GDM1 (cell line): ENCODE measurements around the gene FAM118B.

Source experiments
- DNase-seq: peaks from one replicate; lab custom pipeline; 2025; lab: John Stamatoyannopoulos, UW

FAM118B gene

DNA sequence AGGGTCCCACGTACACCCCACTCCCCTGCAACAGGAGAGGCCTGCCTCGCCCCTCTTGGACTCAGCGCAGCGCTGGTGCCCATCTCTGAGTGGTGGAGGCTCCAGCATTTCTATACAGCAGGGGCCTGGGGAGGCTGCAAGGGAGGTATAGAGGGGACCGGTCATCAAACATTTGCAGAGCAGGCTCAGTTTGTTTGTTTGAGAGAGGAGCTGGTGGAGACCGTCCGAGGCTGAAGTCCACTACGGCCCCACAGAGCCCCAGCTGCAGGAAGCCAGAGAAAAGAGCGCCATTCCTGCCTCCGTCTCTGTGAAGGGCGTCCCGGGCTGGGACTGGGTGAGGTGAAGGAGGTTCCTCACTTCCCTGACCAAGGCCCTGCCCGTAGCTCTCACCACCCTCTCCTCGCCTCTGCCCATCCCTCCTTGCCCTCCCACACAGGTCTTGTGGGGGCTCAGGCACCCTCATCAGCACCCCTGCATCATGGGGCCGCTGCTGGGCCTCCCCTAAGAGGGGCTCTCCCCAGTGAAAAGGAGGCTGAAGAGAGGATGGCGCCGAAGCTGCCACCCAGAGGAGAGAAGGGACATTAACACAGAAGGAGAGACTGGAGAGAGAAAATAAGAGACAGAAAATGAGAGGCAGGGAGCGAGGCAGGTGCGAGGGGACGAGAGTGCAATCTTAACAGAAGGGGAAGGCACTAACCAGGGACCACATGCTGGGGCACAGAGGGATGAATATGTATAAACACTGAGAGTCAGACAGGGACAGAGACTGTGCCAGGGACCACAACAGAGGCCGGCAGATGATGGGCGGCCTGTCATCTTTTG is 24.7 kb upstream of the FAM118B start:
- no peak for DNase-seq

DNA sequence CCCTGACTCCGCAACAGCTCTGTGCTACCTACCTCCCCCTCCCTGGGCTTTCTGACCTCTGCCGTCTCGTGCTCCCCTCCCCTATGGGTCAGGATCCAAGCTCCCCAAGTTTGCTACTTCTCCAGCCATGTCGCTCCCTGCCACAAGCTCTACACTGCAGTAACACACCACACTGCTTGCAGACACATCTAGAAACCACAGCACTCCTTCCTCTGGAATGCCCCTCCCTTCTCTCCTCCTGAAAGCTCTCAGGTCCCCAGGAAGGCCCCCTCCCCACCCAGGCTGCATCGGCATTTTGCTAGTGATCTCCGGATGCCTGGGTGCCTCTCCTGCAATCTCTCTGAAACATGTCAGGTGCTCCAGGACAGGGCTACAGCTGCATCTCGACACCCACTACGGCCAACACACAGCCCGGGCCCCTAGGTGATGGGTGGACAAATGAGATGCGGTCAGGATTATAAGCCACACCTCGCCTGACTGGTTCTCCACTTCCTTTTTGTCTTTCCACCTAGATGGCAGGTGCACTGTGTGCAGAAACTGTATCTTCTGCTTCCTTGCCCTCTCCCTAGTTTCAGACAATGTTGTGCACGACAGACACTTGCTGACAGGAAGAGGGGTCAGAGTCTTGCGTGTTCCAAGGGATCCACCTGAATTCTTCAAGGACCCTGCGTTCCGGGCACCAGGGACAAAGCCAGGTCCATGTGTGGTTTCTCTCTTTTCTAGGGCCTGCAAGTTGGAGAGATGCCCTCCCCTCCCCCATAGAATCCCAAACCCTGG is 23.1 kb upstream of the FAM118B start:
- no peak for DNase-seq

DNA sequence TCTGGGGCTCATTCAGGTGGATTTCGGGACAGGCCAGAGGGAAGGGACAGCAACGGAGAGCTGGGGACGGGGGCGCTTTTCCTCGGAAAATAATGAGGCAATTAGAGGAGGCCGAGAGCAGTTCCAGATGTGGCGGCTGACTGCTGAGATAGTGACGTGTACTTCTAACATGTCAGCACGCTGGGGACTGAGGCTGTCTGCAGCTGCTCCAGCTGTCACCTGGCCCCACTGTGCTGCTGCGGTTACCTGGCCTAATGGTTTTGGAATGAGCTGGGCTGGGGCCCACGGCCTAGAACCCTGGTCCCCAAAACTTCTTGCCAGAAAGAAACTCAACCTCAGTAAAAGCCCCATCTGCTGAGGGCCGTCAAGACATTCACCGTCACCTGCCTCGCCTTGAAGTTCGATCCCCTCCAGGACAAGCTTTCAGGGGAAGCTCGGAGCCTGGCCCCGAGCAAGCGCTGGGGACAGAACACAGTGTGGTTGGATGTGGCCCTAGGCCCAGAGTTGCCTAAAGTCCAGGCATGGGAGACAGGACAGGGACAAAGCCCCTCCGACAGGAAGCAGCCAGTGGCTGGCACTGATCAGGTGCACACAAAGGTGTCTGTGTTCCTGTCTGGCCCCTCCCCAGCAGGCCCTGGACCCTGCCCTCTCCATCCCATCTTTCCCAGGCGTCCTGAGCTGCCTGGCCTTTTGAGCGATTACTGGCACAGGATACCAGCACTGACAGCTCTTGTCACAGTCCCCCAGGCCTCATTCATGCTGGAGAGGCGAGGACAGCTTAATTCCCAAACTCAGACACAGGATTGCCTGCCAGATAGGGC is 22.3 kb upstream of the FAM118B start:
- DNase-seq: no peak

DNA sequence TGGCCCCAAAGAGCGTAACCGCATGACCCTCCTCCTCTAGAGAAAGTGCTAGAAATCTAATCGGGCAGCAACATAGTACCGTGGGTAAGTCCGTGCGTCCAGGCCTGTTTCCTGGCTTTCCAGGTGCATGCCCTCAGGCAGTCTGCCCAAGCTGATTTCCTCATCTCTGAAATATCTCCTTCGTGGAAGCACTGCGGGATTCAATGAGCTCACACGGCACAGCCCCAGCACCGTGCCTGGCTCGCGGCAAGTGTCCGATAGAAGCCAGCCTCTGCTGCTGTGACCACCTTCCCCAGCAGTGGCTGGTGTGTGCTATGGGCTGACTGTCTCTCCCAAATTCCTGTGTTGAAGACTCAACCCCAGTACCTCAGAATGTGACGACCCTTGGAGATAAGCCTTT is 20.8 kb upstream of the FAM118B start:
- no peak for DNase-seq

DNA sequence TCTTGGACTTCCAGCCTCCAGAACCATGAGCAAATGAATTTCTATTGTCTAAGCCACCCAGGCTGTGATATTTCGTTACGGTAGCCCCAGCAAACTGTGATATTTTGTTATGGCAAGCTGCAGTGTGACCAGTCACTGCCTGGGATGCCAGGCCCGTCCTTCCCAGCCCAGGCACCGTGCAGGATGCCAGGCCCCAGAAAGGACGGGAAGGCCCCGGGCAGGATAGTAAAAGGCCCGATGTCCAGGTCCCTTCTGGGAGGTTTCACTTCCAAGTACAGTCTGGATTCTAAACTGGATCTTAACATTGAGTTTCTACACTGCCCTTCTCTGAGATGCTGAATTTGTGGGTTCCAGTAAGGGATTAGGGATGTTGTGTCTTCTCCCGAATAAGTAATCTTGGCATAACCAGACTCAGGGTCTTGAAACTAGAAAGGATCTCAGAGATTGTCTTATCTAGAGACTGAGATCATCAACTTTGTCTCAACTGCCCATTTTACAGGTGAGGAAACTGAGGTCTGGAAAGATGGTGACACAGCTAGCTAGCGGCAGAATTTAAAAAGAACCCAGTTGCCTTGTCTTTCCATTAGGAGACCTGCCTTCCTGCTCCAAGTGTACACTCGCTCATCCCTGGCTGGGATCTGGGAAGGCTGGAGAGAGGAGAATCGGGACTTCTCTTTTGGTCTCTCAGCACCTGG is 20.1 kb upstream of the FAM118B start:
- no peak for DNase-seq

DNA sequence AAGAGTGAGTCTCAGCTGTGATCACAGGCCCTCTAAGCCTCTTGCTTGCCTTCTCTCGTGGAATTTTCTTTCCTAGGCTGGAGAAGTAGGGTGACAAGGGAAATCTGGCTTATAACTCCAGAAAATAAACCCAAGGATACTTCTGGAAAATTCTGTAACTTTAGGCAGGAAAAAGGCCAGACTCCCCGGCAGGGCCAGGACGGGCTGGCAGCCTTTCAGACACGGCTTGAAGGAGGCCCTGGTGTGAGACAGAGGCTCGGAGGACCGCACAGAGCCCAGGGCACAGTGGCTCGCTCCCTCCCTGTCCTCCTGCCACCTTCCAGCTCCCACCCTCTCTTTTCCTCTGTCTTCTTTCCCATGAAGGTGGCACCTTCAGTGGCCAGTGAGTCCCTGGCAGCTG is 19.2 kb upstream of the FAM118B start:
- no peak for DNase-seq

DNA sequence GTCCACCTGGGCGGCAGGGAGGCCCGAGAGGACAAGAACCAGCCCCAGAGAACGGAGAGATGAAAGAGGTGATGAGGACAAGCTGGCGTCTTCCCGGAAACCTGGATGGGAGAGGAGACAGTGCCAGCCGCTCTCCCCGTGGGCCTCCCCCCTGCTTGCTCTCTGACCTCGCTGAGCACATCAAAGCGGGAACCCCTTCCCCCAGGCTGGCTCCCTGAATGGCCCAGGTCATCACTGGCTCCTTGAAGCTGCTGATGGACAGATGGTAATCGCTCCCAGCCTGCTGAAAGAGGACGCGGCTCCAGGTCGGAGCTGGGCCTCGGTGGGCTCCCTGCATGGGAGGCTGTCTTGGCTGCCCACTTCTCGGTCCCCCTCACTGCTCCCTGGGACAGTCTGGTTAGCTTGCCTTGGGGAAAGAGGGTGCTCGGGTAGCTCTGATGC is 18.5 kb upstream of the FAM118B start:
- no peak for DNase-seq

DNA sequence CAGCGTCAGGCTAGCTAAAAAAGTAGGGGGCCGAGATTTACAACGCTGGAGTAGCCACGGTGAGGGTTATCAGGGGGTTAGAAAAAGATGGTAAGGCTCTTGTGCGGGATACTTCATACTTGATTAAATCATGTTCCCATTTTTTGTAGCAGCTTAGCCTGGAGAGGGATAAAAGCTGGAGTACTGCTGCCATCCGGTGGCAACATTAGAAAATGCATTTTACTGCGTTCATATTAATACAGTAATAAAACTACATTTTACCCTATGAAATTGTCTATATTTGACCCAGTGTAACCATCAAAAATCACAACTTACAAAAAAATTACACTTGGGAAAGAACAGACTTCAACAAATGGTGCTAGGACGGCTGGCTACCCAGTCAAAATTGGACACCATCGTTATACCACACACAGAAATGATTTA is 17.4 kb upstream of the FAM118B start:
- DNase-seq: no peak

DNA sequence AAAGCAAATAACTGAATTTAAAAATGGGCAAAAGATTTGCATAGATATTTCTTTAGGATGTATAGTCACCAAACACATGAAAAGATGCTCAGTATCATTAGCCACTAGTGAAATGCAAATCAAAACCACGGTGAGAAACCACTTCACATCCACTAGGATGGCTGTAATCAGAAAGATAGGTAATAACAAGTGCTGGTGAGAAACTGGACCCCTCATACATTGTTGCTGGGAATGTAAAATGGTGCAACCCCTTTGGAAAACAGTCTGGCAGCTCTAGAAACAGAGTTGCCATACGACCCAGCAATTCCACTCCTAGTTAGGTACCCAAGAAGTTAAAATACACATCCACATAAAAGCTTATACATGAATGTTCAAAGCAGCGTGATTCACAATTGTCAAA is 16.5 kb upstream of the FAM118B start:
- DNase-seq: no peak

DNA sequence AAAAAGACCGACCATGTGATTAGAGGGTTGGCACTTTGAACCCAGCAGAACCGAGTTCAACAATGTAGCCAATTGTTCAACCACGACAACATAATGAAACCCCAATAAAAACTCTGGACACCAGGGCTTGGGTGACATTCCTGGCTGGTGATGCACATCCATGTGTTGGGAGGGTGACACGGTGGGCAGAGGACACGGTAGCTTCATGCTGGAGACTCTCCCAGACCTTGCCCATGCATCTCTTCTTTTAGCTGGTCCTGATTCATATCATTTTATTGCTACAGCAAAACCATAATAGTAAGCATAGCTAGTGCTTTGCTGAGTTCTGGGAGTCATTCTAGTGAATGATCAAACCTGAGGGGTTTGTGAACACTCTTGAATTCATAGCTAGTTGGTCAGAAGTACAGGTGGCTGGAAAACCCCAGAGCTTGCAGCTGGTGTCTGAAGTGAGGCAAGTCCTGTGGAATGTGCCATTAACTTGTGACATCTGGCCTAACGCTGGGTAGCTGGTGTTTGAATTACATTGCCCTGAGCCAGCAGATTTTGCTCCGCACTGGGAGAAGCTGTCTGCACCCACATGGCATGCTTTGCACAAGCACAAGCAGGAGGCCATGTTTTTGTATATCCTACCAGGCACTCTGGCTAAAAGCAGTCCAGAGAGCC is 14.2 kb upstream of the FAM118B start:
- DNase-seq: no peak

DNA sequence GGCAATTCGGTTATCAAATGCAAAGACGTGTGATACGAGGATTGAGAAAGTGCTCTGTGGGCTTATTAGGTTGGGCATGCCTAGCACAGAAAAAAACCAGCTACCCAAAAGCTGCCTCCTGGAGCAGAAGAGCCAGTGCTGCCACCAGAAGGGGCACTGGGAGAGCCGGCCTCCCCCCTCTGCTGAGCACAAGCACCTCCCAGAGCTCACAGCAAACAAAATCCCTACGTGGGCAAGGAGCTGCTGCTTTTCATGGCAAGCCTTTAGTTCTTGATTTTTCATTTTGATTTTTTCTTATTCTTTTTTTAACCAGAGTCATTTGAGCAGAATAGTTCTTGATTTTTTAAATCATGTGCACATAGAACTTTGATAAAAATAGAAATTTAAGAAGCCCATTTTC is 12.9 kb upstream of the FAM118B start:
- DNase-seq: no peak

DNA sequence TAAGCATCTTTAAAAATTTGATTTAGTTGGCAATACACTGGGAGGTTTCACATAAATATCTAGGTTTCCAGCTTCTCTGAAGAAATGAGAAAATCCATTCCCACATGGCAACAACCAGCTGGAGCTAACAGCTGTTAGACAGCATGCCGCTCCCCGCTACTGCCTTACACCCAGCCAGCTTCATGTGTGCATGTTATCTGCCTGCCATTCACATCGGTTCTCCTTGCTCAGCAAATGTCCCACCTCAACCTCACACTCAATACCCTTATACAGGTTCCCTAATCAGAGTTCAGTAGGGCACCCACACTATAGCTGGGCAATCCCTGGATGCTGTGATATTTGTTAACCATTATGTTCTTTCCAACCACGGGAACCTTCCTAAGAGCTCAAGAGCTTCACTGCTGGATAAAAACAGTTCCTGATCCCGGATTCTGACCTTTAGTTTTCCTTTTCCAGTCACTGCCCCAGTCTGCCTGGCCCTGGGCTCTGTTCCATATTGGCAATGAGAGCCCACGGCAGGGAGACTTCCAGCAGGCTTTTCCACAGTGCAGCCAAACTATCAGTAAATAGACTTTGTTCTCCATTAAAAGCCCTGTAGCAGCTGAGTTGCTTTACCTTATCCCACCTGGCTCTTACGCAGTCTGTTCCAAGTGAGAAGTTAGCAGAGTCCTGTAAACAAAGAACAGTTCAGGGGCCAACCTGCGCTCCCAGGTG is 8.8 kb upstream of the FAM118B start:
- DNase-seq: no peak

DNA sequence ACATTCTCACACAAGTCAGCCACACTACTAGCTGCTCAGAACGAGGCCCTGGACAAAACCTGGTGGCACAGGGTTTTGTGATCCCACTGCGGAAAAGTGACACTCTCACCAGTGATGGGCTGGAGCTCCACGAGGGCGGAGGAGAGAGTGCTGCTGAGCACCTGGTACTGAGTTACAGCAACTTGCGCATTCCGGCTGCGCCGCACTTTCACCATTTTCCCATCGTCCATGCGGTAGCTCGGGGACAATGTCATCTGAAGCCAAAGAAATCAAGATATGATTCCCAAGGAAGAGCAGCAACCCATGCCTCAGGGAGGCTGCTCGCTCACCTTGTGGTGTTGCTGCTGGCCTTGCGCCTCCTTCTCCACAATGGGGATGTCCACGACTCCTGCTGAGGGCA is 6.2 kb upstream of the FAM118B start:
- DNase-seq: no peak

DNA sequence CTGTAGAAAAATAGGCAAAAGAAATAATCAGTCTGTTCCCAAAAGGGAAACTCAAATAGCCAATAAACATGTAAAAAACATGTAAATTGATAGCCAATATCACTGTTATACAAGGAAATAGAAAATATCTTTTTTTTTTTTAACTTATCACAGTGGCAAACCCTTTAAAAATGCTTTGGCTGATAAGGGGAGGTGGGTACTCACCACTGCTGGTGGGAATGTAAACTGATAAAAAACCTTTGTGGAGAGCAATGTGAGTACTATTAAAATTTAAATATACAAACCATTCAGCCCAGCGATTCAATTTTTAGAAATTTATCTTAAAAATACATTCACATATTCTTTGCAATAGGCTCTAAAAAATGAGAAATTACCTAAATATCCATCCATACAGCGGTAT is 3.7 kb upstream of the FAM118B start:
- no peak for DNase-seq

DNA sequence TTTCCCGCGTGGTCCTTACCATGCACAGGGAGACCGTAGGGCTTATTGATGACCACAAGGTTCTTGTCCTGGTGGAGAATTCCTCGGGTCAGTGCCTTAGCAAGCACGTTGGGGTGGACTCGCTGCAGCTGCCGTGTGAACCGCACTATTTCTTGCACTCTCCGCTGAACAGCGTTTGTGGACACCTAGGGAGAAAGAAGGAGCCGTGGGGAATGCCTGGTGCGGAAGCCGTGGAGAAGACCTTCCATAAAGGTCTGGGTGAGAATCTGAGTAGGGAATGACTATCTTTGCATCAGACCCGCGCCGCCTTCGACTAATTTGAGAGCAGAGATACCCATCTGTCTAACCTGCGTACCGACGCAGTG is 729 bp upstream of the FAM118B start:
- no peak for DNase-seq

DNA sequence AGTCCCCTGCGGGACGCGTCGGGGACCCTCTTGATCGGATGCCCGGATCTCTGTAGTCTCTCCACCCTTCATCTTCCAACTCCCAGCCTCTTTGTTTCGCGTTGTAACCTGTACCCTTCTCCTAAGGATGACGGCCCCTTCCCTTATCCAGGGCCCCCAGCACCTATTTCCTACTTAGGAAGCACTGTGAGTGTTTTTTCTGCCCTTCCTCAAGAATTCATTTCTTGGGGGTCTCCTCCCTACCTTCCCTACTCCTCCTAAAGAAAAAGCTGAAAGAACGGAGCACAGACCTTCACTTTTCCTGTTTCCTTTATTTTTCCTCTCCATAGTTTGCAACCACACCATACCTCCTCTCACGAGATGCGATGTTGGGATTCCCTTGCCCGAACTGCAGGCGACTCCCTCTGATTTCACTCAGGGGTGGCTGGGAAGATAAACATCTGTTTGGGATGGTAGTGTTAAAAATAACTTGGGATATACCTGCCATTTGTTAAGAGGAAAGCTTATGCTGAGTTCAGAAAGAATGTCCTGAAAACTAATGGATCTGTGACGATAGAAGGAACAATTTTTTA is 593 bp downstream of the FAM118B start:
- no peak for DNase-seq

DNA sequence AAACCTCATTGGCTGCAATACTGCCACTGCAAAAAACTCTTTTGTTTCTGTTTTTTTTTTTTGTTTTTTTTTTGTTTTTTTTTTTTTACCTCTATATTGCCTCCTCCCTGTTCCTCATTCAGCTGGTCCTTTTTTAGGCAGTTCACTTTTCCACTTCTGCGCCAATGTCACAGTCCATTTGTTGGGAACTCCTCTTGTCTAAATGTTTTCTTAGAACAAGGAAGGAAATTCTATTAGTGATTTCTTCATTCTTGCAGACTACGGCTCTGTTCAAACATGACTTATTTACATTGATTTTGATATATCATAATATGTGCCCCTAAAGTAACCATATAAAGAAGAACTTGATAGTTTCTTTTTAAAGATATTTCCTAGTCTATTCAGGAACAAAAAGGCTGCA is 2.9 kb downstream of the FAM118B start:
- DNase-seq: no peak

DNA sequence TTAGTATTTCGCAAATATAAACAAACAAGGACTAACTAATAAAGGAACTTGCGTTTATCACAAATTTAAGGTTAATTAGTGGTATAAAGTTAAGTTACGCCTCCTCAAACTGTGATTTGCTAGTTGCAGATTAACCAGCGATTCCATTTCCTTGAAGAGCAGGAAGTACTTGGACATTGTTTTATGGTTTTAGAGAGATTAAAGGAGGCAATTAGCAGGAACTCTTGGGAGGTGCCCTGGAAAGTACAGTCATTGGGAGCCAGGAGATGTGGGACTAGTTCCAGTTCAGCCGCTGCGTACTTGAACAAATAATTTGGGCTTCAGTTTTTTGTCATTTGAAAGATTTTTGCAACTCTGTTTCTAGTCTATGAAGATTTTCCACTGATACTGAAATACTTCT is 3.3 kb downstream of the FAM118B start:
- DNase-seq: no peak

DNA sequence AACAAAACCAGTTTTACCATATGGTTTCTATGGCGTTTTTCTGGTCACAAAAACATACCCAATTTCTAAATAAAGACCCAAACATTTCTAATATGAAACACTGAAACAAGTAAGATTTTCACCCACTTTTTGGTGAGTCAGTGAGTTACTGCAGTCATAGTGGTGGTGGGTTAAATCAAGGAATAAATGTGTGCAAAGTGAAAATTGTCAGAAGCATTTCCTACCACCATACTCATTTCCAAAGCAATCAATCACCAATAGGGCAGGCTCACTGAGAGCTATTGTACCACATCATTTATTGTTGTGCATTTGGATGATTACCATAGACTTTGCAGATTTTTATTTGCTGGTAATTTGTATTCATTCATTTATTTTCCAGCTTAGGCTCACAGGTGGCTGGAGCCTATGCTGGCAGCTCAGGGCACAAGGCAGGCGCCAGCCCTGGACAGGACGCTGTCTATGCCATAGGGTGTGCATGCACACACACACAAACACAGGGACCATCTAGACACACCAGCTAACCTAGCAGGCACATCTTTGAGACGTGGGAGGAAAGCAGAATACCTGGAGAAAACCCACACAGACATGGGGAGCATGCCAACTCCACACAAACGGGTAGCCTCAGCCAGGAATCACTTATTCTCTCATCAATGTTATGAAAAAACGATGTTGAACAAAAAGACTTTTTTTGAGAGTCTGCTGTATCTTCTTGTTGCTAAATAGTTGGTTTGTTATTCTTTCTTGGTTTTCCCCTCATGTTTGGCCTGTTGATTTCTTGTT is 5.1 kb downstream of the FAM118B start:
- no peak for DNase-seq

DNA sequence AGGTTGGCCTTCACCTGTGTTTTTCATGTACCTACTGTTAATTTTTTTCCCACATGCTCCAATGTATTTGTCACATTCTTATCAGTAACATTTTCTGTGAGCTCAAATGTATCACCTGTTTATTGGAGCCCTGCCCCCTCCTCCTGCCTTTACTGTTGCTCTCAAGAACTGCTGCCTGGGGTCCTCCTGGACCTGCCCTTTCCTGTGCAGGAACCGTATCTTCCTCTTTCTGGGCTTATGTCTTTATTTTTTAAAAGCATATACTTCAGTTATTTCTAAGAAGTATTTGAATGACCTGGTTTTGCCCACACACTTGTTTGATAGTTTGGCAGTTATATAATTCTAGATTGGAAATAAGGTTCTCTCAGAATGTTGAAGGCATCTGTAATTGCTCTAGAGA is 5.9 kb downstream of the FAM118B start:
- peak; percentile 21 for DNase-seq
